HFFc6 (cell line): Measurements from ENCODE around the gene RAB11B. TPM values are rescaled to one million over a fixed set of nuclear protein-coding genes. Genes with fewer than 3 reads are reported as not detected.

Source experiments
- DNase-seq: peaks from one replicate; pipeline ENCODE4 v3.0.0-alpha.2; 2018
- H3K27ac Mint-ChIP-seq: 2 replicates; pipeline ENCODE4 v1.8.0; 2020; ENCODE audit warnings: mild to moderate bottlenecking, mixed read lengths
- H3K27me3 Mint-ChIP-seq: 2 replicates; pipeline ENCODE4 v1.8.0; 2021; ENCODE audit warnings: mild to moderate bottlenecking, moderate library complexity, mixed read lengths; ENCODE audit not compliant: insufficient read depth
- H3K36me3 Mint-ChIP-seq: 2 replicates; pipeline ENCODE4 v1.8.0; 2021; ENCODE audit warnings: low read depth, mixed read lengths
- H3K4me1 Mint-ChIP-seq: 2 replicates; pipeline ENCODE4 v1.8.0; 2020; ENCODE audit warnings: low read depth, mixed read lengths
- H3K4me3 Mint-ChIP-seq: 2 replicates; pipeline ENCODE4 v1.8.0; 2020; ENCODE audit warnings: mild to moderate bottlenecking, moderate library complexity, mixed read lengths
- H3K9me3 Mint-ChIP-seq: 2 replicates; pipeline ENCODE4 v1.8.0; 2020; ENCODE audit warnings: mild to moderate bottlenecking, mixed read lengths
- microRNA-seq: library from miRNA; unstranded; fragments of <30 nt; microRNA quantifications from one replicate; pipeline ENCODE4, GENCODE V29; 2019
- total RNA-seq, 6 experiments: library from RNA; stranded (reverse); fragmentation: NEBNext Ultra II Directional; extraction: Animal tissue kit (Norgen Biotek cat#: 25700); gene quantifications; 2 replicates in 1 of 6; 3 replicates in 5 of 6; pipeline ENCODE4 v1.2.3, GENCODE V29; 2021
- TF ChIP-seq, protein P1 (sequence below): fragments of 200-600 bp; sonication (generic); IDR thresholded peaks from 2 replicates; pipeline ENCODE4 v1.5.0; 2021; ENCODE audit warnings: antibody characterized with exemption, mild to moderate bottlenecking

RAB11B gene
- total RNA-seq, 6 experiments from 2014 or later: 82.5 to 107 (median 92.4) TPM

GRCh38 chr19:8453616-8454015 is 63.5 kb downstream of the RAB11B start:
- peaks cover 79% of the 10 kb centered on the region for H3K4me1 Mint-ChIP-seq
- H3K27me3 Mint-ChIP-seq: no peaks in the 10 kb centered on the region; the same call in 1 of the 2 replicates
- H3K36me3 Mint-ChIP-seq: peaks cover 21% of the 10 kb centered on the region
- H3K27ac Mint-ChIP-seq: no peak overlapping the region
- no peak for DNase-seq
- no peaks in the 10 kb centered on the region for H3K9me3 Mint-ChIP-seq
- no peak overlapping the region for H3K4me3 Mint-ChIP-seq
- TF ChIP-seq, protein P1, sequence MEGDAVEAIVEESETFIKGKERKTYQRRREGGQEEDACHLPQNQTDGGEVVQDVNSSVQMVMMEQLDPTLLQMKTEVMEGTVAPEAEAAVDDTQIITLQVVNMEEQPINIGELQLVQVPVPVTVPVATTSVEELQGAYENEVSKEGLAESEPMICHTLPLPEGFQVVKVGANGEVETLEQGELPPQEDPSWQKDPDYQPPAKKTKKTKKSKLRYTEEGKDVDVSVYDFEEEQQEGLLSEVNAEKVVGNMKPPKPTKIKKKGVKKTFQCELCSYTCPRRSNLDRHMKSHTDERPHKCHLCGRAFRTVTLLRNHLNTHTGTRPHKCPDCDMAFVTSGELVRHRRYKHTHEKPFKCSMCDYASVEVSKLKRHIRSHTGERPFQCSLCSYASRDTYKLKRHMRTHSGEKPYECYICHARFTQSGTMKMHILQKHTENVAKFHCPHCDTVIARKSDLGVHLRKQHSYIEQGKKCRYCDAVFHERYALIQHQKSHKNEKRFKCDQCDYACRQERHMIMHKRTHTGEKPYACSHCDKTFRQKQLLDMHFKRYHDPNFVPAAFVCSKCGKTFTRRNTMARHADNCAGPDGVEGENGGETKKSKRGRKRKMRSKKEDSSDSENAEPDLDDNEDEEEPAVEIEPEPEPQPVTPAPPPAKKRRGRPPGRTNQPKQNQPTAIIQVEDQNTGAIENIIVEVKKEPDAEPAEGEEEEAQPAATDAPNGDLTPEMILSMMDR: no peak

Small RNA genes within 50 kb of the gene (microRNA-seq; reads per million reads assigned to microRNA genes)
- not detected for gene MIR4999

Other genes with a start within 250 kb of the RAB11B start
- gene FBN3, start 240.8 kb upstream of the RAB11B start, total RNA-seq: not detected
- gene CERS4, start 181.0 kb upstream of the RAB11B start, total RNA-seq: not detected
- gene CD320, start 82.0 kb upstream of the RAB11B start, total RNA-seq: 10 to 100 TPM; 54.2 to 65.7 (median 57.6) TPM
- 10 to 100 TPM; 54.0 to 75.9 (median 61.1) TPM for gene NDUFA7, start 69.0 kb upstream of the RAB11B start, total RNA-seq
- 1,000 to 10,000 TPM; 1,135 to 1,536 (median 1,376) TPM for gene RPS28, start 68.9 kb upstream of the RAB11B start, total RNA-seq
- gene KANK3, start 47.1 kb upstream of the RAB11B start, total RNA-seq: under 1 TPM in 2 of 6 experiments, not detected in 4; 0.26 to 0.30 TPM
- 1 to 10 TPM; 1.5 to 9.8 (median 2.0) TPM for gene ANGPTL4, start 26.2 kb upstream of the RAB11B start, total RNA-seq
- gene MARCHF2, start 22.9 kb downstream of the RAB11B start, total RNA-seq: 10 to 100 TPM; 23.5 to 30.2 (median 26.0) TPM
- gene HNRNPM, start 54.6 kb downstream of the RAB11B start, total RNA-seq: 100 to 1,000 TPM; 144 to 217 (median 194) TPM
- gene PRAM1, start 112.3 kb downstream of the RAB11B start, total RNA-seq: under 1 TPM in 2 of 6 experiments, not detected in 4; 0.21 TPM
- gene ZNF414, start 123.8 kb downstream of the RAB11B start, total RNA-seq: 10 to 100 TPM; 20.1 to 27.2 (median 25.5) TPM
- gene MYO1F, start 187.1 kb downstream of the RAB11B start, total RNA-seq: under 1 TPM; 0.09 to 0.28 (median 0.19) TPM
- gene ADAMTS10, start 220.4 kb downstream of the RAB11B start, total RNA-seq: 1 to 10 TPM in 4 of 6 experiments, under 1 TPM in 2; 0.78 to 2.1 (median 1.5) TPM
- not detected for gene NFILZ, start 240.3 kb downstream of the RAB11B start, total RNA-seq